SK-N-MC (cell line): ENCODE data around the gene ZC3H13.

Experiments
- DNase-seq: peaks from one replicate; pipeline ENCODE4 v3.0.0-alpha.2; 2011; ENCODE audit warnings: low read depth, low spot score
- H3K27ac ChIP-seq: fragments of 200-600 bp; sonication (generic); 2 replicates; pipeline ENCODE4 v1.5.1; 2016; ENCODE audit warnings: mixed run types
- H3K36me3 ChIP-seq: fragments of 200-600 bp; sonication (generic); 2 replicates; pipeline ENCODE4 v1.6.1; 2017; ENCODE audit warnings: antibody characterized with exemption, low read length, mixed read lengths; ENCODE audit not compliant: insufficient read depth
- H3K4me3 ChIP-seq: fragments of 200-600 bp; sonication (generic); 2 replicates; pipeline ENCODE4 v1.5.1; 2016
- H3K9ac ChIP-seq: fragments of 200-600 bp; sonication (generic); 2 replicates; pipeline ENCODE4 v1.8.0; 2017; ENCODE audit warnings: mixed run types, mixed read lengths; ENCODE audit not compliant: insufficient read length
- H3K9me3 ChIP-seq: fragments of 200-600 bp; sonication (generic); 2 replicates; pipeline ENCODE4 v1.6.1; 2017; ENCODE audit warnings: low read depth, mild to moderate bottlenecking, antibody characterized with exemption, low read length, moderate library complexity, mixed read lengths
- EZH2 ChIP-seq: fragments of 200-600 bp; sonication (generic); IDR thresholded peaks from one replicate; pipeline ENCODE4 v1.6.1; 2017; ENCODE audit warnings: antibody characterized with exemption
- FOXP2 ChIP-seq: optimal IDR thresholded peaks from 2 replicates; pipeline ENCODE3; 2011; ENCODE audit warnings: mild to moderate bottlenecking, moderate library complexity; ENCODE audit not compliant: insufficient read depth; ENCODE audit errors: extremely low read length, control extremely low read depth
- POLR2AphosphoS5 ChIP-seq: IDR thresholded peaks from 2 replicates; pipeline ENCODE4 v1.6.1; 2012; ENCODE audit warnings: mild to moderate bottlenecking, low read depth, low read length, borderline replicate concordance

Gene ZC3H13

DNA sequence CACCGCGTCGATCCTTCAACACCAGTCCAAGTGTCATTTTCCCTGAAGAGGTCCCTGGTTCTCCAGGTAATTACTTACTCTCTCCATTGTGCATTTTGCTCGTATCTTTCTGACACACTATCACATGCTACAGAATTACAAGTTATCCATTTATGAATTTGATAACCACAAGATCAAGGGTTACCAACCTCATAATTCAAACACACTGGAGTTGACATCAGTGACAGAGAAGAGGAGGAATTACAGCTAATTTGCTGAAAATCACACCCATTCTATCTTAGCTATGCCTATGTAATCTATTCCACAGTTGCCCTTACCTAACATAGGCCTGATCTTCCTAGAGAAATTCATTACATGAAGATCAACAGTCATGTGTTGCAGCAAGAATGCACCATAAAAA lies 14.2 kb downstream of the ZC3H13 start:
- no peak overlapping the region for H3K9ac ChIP-seq
- no peak for DNase-seq
- no peak overlapping the region for H3K4me3 ChIP-seq
- peaks cover 86% of the 10 kb centered on the region for H3K36me3 ChIP-seq
- no peak for TF ChIP-seq EZH2
- no peak for TF ChIP-seq FOXP2
- no peak for TF ChIP-seq POLR2AphosphoS5
- peaks cover 12% of the 10 kb centered on the region for H3K9me3 ChIP-seq
- H3K27ac ChIP-seq = no peak overlapping the region

DNA sequence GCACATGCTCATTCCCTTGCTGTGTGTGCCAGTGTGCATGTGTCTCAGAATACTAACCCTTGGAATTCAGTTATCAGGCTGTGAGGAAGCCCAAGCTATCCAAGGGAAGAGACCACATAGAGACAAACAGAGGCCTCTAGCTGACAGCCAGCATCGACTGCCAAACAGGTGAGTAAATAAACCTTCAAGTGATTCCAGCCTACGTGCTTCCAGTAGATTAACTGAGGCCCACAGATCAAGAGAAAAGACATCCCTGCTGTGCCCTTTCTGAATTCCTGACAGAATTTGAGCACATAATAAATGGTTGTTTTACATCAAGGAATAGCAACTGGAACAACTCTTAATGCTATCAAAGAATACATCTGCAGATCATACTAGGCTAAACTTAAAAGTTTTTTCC lies 17.5 kb downstream of the ZC3H13 start:
- Histone ChIP-seq H3K9ac (no peak overlapping the region), H3K4me3 (no peak overlapping the region), H3K27ac (no peak overlapping the region), H3K36me3 (peaks cover 100% of the 10 kb centered on the region), H3K9me3 (peaks cover 31% of the 10 kb centered on the region)
- TF ChIP-seq FOXP2 (no peak), POLR2AphosphoS5 (no peak), EZH2 (no peak)
- no peak for DNase-seq

- Histone ChIP-seq H3K27ac (no peak overlapping the region), H3K9ac (no peak overlapping the region), H3K36me3 (peaks cover 96% of the 10 kb centered on the region), H3K4me3 (no peak overlapping the region), H3K9me3 (peaks cover 38% of the 10 kb centered on the region)
- DNase-seq = no peak
- TF ChIP-seq EZH2 (no peak), POLR2AphosphoS5 (no peak), FOXP2 (no peak)
Observed at GRCh38 chr13:46032341-46032740, 20.2 kb downstream of the ZC3H13 start.

GRCh38 chr13:46031581-46032263 lies 20.8 kb downstream of the ZC3H13 start:
- Histone ChIP-seq H3K9me3 (peaks cover 38% of the 10 kb centered on the region), H3K36me3 (peaks cover 96% of the 10 kb centered on the region), H3K27ac (no peak overlapping the region), H3K9ac (no peak overlapping the region), H3K4me3 (no peak overlapping the region)
- TF ChIP-seq EZH2 (no peak), POLR2AphosphoS5 (no peak), FOXP2 (no peak)
- no peak for DNase-seq

DNA sequence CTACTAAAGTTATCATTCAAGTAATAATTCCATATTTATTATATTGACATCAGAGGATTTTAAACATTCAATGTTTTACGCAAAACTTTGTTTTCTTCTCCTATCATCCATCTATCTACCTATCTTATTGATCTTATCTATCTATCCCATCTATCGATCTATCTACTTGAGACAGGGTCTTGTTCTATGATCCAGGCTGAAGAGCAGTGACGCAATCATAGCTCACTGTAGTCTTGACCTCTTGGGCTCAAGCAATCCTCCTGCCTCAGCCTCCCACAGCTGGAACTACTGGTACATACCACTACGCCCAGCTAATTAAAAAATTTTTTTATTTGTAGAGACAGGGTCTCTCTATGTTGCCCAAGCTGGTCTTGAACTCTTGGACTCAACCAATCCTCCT lies 27.4 kb downstream of the ZC3H13 start:
- Histone ChIP-seq H3K36me3 (peaks cover 70% of the 10 kb centered on the region), H3K4me3 (no peak overlapping the region), H3K27ac (no peak overlapping the region), H3K9me3 (peaks cover 8% of the 10 kb centered on the region), H3K9ac (no peak overlapping the region)
- DNase-seq = no peak
- no peak for TF ChIP-seq FOXP2
- no peak for TF ChIP-seq POLR2AphosphoS5
- TF ChIP-seq EZH2 = no peak

- no peak for DNase-seq
- Histone ChIP-seq H3K9ac (no peak overlapping the region), H3K36me3 (peaks cover 70% of the 10 kb centered on the region), H3K4me3 (no peak overlapping the region), H3K9me3 (no peaks in the 10 kb centered on the region), H3K27ac (peak overlapping the region; percentile 57)
- TF ChIP-seq EZH2 (no peak), POLR2AphosphoS5 (no peak), FOXP2 (no peak)
Observed at GRCh38 chr13:46022481-46022880, 30.1 kb downstream of the ZC3H13 start.

GRCh38 chr13:46016216-46016615 lies 36.3 kb downstream of the ZC3H13 start:
- DNase-seq = no peak
- peaks cover 78% of the 10 kb centered on the region for H3K36me3 ChIP-seq
- H3K4me3 ChIP-seq = no peak overlapping the region
- H3K9ac ChIP-seq = no peak overlapping the region
- peak overlapping the region; percentile 79 for H3K27ac ChIP-seq
- TF ChIP-seq EZH2 (no peak), POLR2AphosphoS5 (no peak), FOXP2 (no peak)
- no peaks in the 10 kb centered on the region for H3K9me3 ChIP-seq

DNA sequence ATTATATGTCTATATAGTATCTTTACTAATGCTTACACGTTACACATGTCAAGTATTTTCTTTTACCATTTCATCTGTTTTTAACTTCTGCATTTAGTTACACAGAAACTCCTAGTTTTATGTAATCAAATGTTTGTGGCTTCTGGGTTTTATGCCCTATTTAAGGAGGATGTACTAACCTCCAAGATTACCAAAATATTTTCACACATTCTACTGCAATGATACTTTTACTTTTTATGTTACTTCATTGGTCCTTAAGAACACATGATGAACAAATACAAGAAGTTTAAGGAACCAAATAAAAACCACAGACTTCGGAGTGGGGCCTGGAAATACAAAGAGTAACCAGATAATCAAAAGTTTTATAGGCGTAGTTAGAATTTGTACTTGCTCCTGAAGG lies 37.2 kb downstream of the ZC3H13 start:
- Histone ChIP-seq H3K36me3 (peaks cover 75% of the 10 kb centered on the region), H3K9ac (no peak overlapping the region), H3K4me3 (no peak overlapping the region), H3K27ac (peak overlapping the region; percentile 79), H3K9me3 (no peaks in the 10 kb centered on the region)
- no peak for DNase-seq
- no peak for TF ChIP-seq POLR2AphosphoS5
- no peak for TF ChIP-seq FOXP2
- TF ChIP-seq EZH2 = no peak

DNA sequence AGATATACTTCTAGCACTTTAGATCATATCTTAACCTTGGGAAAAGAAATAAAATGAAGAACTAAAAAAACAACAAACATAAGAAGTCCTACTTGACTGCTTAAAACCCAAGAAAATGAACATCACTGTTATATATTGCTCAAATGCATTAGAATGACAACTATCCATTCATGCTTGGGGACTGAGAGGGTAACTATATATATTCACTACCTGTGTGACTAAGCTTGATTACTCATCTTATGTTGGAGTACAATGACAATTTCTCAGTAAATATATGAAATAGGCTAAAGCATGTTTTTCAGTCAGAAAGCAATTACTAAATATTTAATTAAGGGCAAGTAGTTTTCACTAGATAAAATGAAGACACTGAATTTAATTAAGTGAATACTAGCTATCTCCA lies 40.1 kb downstream of the ZC3H13 start:
- Histone ChIP-seq H3K36me3 (peaks cover 78% of the 10 kb centered on the region), H3K9me3 (no peaks in the 10 kb centered on the region), H3K4me3 (no peak overlapping the region), H3K9ac (no peak overlapping the region), H3K27ac (peak overlapping the region; percentile 78)
- TF ChIP-seq FOXP2 (no peak), POLR2AphosphoS5 (no peak), EZH2 (no peak)
- DNase-seq = no peak
